ENCODE measurements around the gene PPP1R12C.
"Not testable (repeated sequence)": the region's sequence is repeated elsewhere in the genome, so short reads cannot be mapped to it uniquely, and the experiment has no call there.

Gene PPP1R12C

GRCh38 chr19:55076321-55076720 is 41.1 kb downstream of the PPP1R12C start:
- no peak for DNase-seq (ENCODE audit: low read depth, low spot score)

GRCh38 chr19:55075371-55075998 is 42.0 kb downstream of the PPP1R12C start, which contains the start of gene EPS8L1:
EPS8L1 (plus strand) TSS chr19:55075869; CDS start chr19:55076445, 576 bp downstream.
- DNase-seq (ENCODE audit: low read depth, low spot score): no peak

GRCh38 chr19:55071913-55072312 is 45.5 kb downstream of the PPP1R12C start:
- no peak for DNase-seq (ENCODE audit: low read depth, low spot score)

GRCh38 chr19:55071129-55071502 is 46.3 kb downstream of the PPP1R12C start:
- DNase-seq (ENCODE audit: low read depth, low spot score): no peak

GRCh38 chr19:55070466-55071128 is 46.8 kb downstream of the PPP1R12C start:
- no peak for DNase-seq (ENCODE audit: low read depth, low spot score)

- DNase-seq (ENCODE audit: low read depth, low spot score): no peak
Observed at GRCh38 chr19:55069865-55070197, 47.6 kb downstream of the PPP1R12C start.

- no peak for DNase-seq (ENCODE audit: low read depth, low spot score)
Observed at GRCh38 chr19:55068950-55069864, 48.2 kb downstream of the PPP1R12C start.

GRCh38 chr19:55067869-55068268 is 49.6 kb downstream of the PPP1R12C start:
- DNase-seq (ENCODE audit: low read depth, low spot score): no peak

- DNase-seq (ENCODE audit: low read depth, low spot score): no peak
Observed at GRCh38 chr19:55066107-55066709, 51.2 kb downstream of the PPP1R12C start.

GRCh38 chr19:55065516-55065915 is 51.9 kb downstream of the PPP1R12C start:
- DNase-seq (ENCODE audit: low read depth, low spot score): not testable (repeated sequence)

- DNase-seq (ENCODE audit: low read depth, low spot score): no peak
Observed at GRCh38 chr19:55063492-55063843, 54.0 kb downstream of the PPP1R12C start.

GRCh38 chr19:55062735-55063491 is 54.5 kb downstream of the PPP1R12C start, which contains the start of gene RDH13:
RDH13 (minus strand) TSS chr19:55063148; CDS start chr19:55063032, 116 bp downstream.
- peak; percentile 78 for DNase-seq (ENCODE audit: low read depth, low spot score)

- DNase-seq (ENCODE audit: low read depth, low spot score): not testable (repeated sequence)
Observed at GRCh38 chr19:55060287-55060686, 57.1 kb downstream of the PPP1R12C start.

GRCh38 chr19:55058781-55059610 is 58.4 kb downstream of the PPP1R12C start:
- DNase-seq (ENCODE audit: low read depth, low spot score): no peak

GRCh38 chr19:55056827-55057226 is 60.6 kb downstream of the PPP1R12C start:
- DNase-seq (ENCODE audit: low read depth, low spot score): no peak

- no peak for DNase-seq (ENCODE audit: low read depth, low spot score)
Observed at GRCh38 chr19:55053735-55054134, 63.7 kb downstream of the PPP1R12C start.

- no peak for DNase-seq (ENCODE audit: low read depth, low spot score)
Observed at GRCh38 chr19:55050749-55051532, 66.5 kb downstream of the PPP1R12C start.

- DNase-seq (ENCODE audit: low read depth, low spot score): no peak
Observed at GRCh38 chr19:55048446-55048845, 69.0 kb downstream of the PPP1R12C start.

- DNase-seq (ENCODE audit: low read depth, low spot score): no peak
Observed at GRCh38 chr19:55047951-55048350, 69.5 kb downstream of the PPP1R12C start.
